Stimulated activated CD4-positive, alpha-beta T cell treated with anti-CD3 and anti-CD28 coated beads, TNF-alpha, amount 100 ng/mL, for 4 hours (primary cell): ENCODE measurements around the gene RPS2.

Source experiments
- DNase-seq, 3 experiments: peaks; one replicate each; pipeline ENCODE4 v3.0.0-alpha.2; 2020; ENCODE audit warnings: low read depth in 3 of 3

Gene RPS2

GRCh38 chr16:1919327-1919998, 45.2 kb downstream of the RPS2 start:
- no peak for DNase-seq

GRCh38 chr16:1918351-1919326, 46.0 kb downstream of the RPS2 start, which contains the start of gene HS3ST6:
TSS of gene HS3ST6 (minus strand) at chr16:1918415. CDS start at chr16:1918323, 92 bp downstream.
- no peak for DNase-seq

- DNase-seq: no peak
These were observed 46.8 kb downstream of the RPS2 start for GRCh38 chr16:1917665-1918350.

- no peak for DNase-seq
These were observed 47.5 kb downstream of the RPS2 start for GRCh38 chr16:1917056-1917664.

- DNase-seq: no peak
These were observed 48.0 kb downstream of the RPS2 start for GRCh38 chr16:1916640-1916990.

- DNase-seq: no peak
These were observed 48.6 kb downstream of the RPS2 start for GRCh38 chr16:1915732-1916639.

- no peak for DNase-seq
These were observed 49.6 kb downstream of the RPS2 start for GRCh38 chr16:1914988-1915387.

GRCh38 chr16:1914084-1914608, 50.5 kb downstream of the RPS2 start:
- no peak for DNase-seq

- DNase-seq: no peak
These were observed 51.1 kb downstream of the RPS2 start for GRCh38 chr16:1913327-1914083.

GRCh38 chr16:1912215-1912543, 52.4 kb downstream of the RPS2 start:
- DNase-seq: no peak
